ENCODE measurements around the gene PTPN11. TPM values are rescaled to one million over a fixed set of nuclear protein-coding genes. Genes with fewer than 3 reads are reported as not detected.
"Not testable (repeated sequence)": the region's sequence is repeated elsewhere in the genome, so short reads cannot be mapped to it uniquely, and the experiment has no call there.

The PTPN11 gene
- polyA plus RNA-seq, 1 experiment, result 46.1 TPM

GRCh38 chr12:112443916-112444315, 25.2 kb downstream of the PTPN11 start:
- CTCF ChIA-PET, result no interaction called here

GRCh38 chr12:112446008-112446725, 27.4 kb downstream of the PTPN11 start:
- ChIA-PET CTCF (no interaction called here), POLR2A (no interaction called here)
- no peak for TF ChIP-seq CTCF (IDR thresholded peaks at IDR 0.05; ENCODE audit: insufficient read depth, low read depth, low read length)
- peaks cover 8% of the 10 kb centered on the region for H3K36me3 ChIP-seq (ENCODE audit: control insufficient read depth, insufficient read depth, low read length)
- H3K4me3 ChIP-seq (ENCODE audit: low read depth, low read length), result no peak overlapping the region
- no peak for DNase-seq (ENCODE audit: low read depth)
- H3K27me3 ChIP-seq (ENCODE audit: control insufficient read depth, insufficient read depth, low read length), result no peaks in the 10 kb centered on the region

More at GRCh38 chr12:112443916-112444315, 25.2 kb downstream of the PTPN11 start:
- peaks cover 3% of the 10 kb centered on the region for H3K36me3 ChIP-seq (ENCODE audit: control insufficient read depth, insufficient read depth, low read length)
- TF ChIP-seq CTCF (IDR thresholded peaks at IDR 0.05; ENCODE audit: insufficient read depth, low read depth, low read length), result no peak
- H3K27me3 ChIP-seq (ENCODE audit: control insufficient read depth, insufficient read depth, low read length), result no peaks in the 10 kb centered on the region
- H3K4me3 ChIP-seq (ENCODE audit: low read depth, low read length), result no peak overlapping the region
- POLR2A ChIA-PET, result no interaction called here
- no peak for DNase-seq (ENCODE audit: low read depth)

GRCh38 chr12:112447106-112447505, 28.4 kb downstream of the PTPN11 start:
- CTCF ChIA-PET, result interaction anchor here (0.6 kb wide), 2 partner anchors 20 to 145 kb away, joined by 3 read pairs; no protein-coding TSS in a partner anchor
- Histone ChIP-seq H3K4me3 (ENCODE audit: low read depth, low read length) (no peak overlapping the region), H3K27me3 (ENCODE audit: control insufficient read depth, insufficient read depth, low read length) (no peaks in the 10 kb centered on the region), H3K36me3 (ENCODE audit: control insufficient read depth, insufficient read depth, low read length) (peaks cover 8% of the 10 kb centered on the region)
- no peak for TF ChIP-seq CTCF (IDR thresholded peaks at IDR 0.05; ENCODE audit: insufficient read depth, low read depth, low read length)
- DNase-seq (ENCODE audit: low read depth), result no peak
- POLR2A ChIA-PET, result no interaction called here

- not testable (repeated sequence) for H3K27me3 ChIP-seq (ENCODE audit: control insufficient read depth, insufficient read depth, low read length)
These were observed 29.4 kb downstream of the PTPN11 start for GRCh38 chr12:112448165-112448564.

GRCh38 chr12:112450725-112451124, 32.0 kb downstream of the PTPN11 start:
- Histone ChIP-seq H3K4me3 (ENCODE audit: low read depth, low read length) (no peak overlapping the region), H3K27me3 (ENCODE audit: control insufficient read depth, insufficient read depth, low read length) (no peaks in the 10 kb centered on the region), H3K36me3 (ENCODE audit: control insufficient read depth, insufficient read depth, low read length) (peaks cover 8% of the 10 kb centered on the region)
- ChIA-PET CTCF (interaction anchor here (0.8 to 1.6 kb wide), 3 partner anchors 12 to 40 kb away, joined by 3 to 7 read pairs (median 4); no protein-coding TSS in a partner anchor), POLR2A (no interaction called here)
- TF ChIP-seq CTCF (IDR thresholded peaks at IDR 0.05; ENCODE audit: insufficient read depth, low read depth, low read length), result no peak
- no peak for DNase-seq (ENCODE audit: low read depth)

More at GRCh38 chr12:112448165-112448564, 29.4 kb downstream of the PTPN11 start:
- CTCF ChIA-PET; H3K36me3 ChIP-seq (ENCODE audit: control insufficient read depth, insufficient read depth, low read length); H3K4me3 ChIP-seq (ENCODE audit: low read depth, low read length); POLR2A ChIA-PET; DNase-seq (ENCODE audit: low read depth): not testable (repeated sequence)
